Pons (tissue), 1 donor: Measurements from ENCODE around the gene ACR.

Experiments used
- DNase-seq: peaks from one replicate; pipeline ENCODE4 v3.0.0-alpha.2; 2016; ENCODE audit warnings: low spot score

The ACR gene

DNA sequence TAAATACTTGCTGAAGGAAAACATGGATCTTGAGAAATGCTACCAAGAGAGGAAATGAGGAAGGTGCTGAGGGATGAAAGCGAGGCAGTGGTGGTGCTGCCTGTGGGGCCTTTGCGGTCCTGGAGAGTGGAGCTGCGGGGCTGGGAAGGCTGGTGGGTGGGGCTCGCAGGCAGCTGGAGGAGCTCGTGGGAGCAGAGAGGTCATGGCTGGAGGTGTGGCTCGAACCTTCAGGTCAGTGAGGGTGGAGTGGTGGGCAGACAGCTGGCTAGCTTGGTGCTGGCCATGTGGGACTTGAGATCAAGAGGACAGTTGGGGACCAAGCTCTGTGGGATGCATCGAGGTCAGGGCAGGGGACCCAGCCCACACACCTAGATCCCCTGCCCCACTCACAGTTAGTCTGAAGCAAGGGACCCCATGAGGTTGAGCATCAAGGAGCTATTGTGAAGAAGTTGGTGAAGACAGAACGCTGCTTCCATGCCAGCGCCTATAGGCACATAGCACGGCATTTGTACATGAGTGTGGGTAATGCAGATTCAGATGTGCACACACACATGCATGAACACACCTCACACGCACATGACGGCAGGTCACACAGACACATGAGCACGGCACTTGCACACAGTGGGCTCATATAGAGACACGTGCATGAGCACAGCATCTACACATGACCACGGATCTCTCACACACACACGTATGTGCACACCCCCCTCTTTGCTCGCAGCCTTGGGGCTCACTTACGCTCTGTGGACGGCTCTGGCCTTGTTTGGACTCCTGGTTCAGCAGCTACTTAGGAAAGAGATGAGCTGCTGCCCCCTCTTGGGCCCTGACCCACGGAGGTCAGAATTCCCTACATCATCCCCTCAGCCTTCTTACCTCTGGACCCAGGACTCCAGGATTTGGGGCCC is 34.9 kb upstream of the ACR start:
- DNase-seq = no peak

DNA sequence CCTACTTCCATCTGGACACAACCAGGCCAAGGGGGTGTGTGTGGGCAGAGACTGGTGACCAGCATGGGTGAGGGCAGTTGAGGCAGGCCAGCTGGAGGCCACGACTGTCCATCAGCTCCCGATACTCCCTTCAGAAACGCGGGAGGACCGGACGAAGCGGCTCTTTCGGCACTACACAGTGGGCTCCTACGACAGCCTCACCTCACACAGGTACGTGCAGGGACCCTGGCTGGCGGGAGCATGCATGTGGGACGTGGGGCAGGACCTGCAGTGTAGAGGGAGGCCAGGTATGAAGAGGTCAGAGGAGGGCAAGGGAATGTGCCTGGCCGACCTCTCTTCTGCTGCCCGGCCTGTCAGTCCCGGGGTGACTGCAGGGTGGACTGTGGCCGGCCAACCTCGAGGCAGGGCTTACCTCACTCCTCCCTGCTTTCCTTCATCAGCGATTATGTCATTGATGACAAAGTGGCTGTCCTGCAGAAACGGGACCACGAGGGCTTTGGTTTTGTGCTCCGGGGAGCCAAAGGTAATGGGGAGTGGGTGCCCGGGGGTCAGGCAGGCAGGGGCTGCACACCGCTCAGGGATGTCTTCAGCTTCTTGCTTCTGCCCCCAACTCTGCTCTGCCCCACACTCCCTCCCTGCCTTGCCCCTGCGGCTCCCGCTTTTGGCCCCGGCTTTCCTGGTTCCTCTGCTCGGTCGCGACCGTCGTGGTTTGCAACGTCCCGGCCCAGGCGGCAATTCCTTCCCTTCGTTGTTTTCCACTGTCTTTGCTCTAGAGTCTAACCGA is 34.1 kb upstream of the ACR start:
- DNase-seq = no peak

DNA sequence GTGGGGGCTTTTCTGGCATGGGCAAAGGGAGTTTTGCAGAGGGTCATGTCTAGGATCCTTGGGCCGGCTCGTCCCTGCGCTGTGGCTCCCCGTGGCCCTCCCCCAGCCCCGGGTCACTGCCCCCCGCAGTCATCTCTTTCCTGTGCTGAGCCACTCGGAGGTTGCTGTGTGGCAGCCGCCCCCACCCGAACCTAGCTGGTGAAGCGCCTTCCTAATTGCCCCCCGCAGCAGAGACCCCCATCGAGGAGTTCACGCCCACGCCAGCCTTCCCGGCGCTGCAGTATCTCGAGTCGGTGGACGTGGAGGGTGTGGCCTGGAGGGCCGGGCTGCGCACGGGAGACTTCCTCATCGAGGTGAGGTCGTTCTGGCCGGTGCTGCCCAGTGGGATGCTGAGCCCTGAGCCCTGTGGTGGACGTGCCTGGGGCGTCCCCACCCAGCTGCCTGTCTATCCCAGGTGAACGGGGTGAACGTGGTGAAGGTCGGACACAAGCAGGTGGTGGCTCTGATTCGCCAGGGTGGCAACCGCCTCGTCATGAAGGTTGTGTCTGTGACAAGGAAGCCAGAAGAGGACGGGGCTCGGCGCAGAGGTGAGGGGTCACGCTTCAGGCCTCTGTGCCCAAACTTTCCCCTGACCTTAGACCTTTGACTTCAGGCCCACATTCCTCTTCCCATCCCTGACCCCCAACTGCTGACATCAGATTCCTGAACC is 33.3 kb upstream of the ACR start:
- no peak for DNase-seq

DNA sequence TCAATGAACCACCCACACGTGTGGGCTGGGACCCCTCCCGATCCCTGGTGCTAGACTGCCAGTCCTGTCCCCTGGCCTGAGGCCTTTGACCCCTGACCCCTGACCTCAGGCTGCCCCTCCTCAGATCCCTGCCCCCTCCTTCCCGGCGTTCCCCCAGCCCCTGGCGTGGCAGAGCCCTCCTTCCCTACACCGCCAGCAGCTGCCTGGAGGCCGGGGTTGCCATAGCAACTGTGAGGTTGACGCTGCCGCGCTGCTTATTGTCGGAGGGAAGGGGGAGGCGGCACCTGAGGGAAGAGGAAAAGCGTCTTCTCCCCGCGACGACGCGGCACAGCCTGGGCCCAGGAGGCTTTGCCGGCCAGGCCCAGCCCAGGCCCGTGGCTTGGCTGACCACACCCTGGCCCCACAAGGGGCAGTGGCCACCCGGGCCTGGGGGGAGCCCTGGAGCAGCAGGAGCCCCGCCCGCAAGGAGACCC is 32.7 kb upstream of the ACR start:
- DNase-seq = no peak

DNA sequence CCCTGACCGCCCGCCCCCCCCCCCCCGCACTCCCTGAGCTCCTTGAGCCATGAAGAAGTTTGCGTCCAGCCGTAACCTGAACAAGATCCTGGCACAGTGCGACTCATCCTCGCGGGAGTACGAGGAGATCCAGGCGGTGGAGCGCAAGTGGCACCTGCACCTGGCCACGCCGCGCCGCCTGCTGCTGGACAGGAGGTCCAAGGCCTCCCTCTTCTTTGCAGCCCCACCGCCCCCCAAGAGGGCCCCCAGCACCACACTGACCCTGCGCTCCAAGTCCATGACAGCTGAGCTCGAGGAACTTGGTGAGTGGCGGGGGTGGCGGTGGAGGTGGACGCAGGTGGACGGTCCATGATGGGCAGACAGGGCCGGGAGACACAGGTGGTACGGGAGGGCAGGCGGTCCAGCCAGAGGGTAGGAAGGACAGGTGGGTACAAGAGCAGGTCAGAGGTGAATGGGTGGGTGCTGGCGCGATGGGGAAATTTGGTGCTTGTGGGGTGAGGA is 32.1 kb upstream of the ACR start:
- no peak for DNase-seq

DNA sequence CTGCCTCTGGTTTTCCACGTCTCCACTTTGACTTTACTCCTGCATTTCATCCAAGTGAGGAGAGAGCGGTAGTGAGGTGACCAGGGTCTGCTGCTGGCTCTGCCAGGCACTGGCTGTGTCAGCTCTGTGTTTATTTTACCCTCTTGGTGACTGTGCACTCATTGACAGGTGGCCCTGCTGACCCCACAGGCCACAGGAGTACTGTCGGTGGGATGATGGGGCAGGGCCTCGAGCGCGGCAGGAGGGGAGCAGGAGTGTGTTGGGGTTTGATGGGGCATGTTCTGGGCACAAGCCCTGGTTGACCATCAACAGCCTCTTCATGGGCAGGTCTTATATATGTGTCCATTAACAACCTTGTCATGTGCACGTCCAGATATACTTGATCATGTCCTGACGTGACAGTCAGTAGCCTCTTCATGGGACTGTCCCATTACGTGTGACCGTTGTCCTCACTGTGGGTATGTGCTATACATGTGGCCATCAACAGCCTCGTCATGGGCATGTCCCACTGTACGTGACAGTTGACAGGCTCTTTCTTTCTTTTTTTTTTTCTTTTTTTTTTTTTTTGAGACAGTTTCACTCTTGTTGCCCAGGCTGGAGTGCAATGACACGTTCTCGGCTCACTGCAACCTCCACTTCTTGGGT is 31.4 kb upstream of the ACR start:
- no peak for DNase-seq

DNA sequence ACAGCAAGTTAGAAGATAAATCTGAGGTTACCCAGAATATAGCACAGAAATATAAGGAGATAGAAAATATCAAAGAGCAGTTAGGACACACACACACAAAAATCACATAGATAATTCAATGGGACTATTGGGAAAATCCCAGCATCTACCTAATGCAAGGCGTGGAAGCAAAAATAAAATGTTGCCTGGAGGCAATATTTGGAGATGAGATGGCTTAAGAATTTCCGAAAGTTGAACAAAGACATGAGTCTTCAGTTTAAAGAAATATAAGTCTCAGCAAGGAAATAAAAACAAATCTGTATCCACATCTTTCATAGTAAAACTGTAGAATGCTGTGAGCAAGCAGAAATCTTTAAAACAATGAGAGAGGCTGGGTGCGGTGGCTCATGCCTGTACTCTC is 29.5 kb upstream of the ACR start:
- DNase-seq = no peak

DNA sequence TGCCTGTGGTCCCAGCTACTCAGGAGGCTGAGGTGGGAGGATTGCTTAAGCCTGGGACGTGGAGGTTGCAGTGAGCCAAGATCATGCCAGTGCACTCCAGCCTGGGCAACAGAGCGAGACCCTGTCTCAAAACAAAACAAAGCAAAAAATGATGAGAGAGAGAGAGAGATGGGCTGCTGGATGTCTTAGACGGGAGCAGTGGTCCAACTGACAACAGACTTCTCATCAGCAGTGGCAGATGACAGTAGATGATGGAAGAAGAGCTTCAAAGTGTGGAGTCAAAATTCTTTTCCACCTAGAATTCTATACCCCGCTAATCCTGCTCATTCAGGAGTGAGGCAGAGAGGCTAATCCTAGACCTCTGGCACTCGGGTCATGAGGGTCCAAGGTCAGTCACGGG is 29.0 kb upstream of the ACR start:
- no peak for DNase-seq

DNA sequence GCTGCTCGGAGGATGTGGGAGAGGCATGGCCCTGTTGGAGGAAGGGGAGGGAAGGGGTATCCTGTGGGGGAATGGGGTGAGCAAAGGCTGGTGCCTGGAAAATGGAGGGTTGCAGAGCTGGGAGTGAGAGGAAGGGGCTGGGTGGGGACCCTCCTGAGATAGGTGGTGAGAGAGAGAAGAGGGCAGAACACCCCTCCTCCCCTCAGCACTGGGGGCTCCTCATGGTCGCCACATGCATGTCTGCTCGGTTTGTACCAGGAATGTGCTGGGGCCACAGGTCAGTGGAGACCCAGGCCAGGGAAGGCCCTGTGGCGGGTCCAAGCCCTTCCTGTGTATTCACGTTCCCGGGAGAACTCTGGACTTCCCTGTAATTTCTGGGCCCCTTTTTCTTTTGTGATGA is 27.8 kb upstream of the ACR start:
- DNase-seq = no peak

DNA sequence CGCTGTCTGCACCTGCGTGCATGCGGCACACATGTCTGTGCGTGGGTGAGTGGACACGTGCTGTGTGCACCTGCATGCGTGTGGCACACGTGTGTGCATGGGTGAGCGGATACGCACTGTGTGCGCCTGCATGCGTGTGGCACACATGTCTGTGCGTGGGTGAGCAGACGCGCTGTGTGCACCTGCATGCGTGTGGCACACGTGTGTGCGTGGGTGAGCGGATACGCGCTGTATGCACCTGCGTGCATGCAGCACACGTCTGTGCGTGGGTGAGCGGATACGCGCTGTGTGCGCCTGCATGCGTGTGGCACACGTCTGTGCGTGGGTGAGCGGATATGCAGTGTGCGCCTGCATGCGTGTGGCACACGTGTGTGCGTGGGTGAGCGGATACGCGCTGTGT is 27.1 kb upstream of the ACR start:
- DNase-seq = no peak

DNA sequence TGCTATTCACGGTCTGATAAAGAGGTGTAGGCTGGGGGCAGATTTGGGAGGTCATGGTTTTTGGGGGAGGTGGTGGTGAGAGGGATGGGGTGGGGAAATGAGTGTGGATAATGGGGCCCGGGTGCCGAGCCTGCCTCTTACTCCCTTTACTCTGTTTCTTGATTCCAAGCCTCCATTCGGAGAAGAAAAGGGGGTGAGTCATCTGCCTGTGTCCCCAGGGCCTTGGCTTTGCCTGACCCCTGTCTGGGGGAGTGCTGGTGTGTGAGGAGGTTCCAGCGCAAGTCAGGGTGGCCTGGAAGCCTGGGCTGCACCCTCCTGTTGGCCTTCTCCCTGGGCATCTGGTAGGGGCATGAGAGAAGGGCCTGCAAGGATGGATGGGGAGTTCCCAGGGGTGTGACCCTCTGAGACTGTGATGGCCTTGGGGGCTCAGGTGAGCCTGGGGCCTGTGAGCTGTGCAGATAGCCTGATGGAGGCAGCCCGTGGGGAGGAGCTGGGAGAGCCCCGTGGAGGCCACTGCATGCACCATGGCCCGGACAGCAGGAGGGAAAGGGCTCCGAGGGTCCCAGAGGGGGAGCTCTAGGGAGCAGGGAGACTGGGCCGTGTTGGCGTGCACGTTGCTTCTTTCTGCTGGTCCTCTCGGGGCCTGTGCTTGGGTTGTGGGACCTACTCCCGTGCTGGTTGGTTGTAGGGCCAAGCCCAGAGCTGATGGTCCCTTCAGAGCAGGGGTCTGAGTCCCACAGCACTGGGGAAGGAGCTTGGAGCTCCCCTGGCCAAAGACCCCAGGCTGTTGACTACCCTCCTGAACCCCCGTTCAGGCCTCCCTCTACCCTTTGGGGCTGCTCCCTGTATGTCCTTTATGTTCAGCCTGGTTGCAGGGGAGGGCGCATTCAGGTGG is 26.3 kb upstream of the ACR start:
- DNase-seq = no peak

DNA sequence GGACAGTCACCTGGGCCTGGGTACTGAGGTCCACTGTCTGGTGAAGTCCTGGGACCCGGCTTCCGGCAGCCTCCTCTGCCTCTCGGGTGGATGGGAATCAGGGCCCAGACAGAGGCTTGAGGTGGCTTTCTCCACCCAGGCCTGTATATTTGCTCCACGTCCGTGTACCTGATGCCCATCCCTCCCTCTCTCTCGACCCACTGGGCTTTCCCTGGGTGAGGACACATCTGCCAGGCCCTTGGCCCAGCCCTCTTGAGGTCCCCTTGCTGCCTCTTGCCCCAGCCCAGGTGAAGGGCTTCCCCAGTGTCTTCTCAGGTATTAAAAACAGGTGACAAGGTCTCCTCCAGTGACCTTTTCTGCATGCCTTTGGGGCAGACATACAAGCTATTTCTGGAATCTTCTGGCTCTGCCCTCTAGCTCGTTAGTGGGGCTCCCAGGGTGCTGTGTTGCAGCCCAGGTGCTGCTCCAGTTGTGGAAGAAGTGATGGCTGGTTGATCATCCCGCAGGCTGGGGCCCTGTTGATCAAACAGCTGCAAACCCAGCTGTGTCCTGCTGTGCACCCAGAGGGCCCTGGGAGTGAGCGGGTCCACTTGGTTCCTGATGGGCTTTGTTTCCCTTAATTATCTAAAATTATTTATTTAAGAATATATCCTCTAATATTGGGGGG is 25.5 kb upstream of the ACR start:
- no peak for DNase-seq

DNA sequence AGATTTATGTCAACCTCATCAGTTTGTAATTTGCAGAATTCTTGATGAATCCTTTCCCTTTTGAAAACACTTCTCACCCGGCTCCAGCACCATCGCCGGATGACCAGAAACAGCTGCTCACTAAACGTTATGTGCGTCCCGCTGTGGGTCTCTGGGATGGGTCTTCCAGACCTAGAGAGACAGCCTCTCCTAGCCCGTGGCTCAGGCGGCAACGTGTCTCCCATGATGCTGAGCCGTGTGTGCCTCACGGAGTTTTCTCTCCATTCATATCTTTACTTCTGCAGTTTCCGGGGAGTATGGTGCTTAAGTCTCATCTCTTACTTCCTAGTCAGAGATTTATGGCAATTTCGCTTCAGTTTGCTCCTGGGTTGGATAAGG is 25.0 kb upstream of the ACR start:
- no peak for DNase-seq

DNA sequence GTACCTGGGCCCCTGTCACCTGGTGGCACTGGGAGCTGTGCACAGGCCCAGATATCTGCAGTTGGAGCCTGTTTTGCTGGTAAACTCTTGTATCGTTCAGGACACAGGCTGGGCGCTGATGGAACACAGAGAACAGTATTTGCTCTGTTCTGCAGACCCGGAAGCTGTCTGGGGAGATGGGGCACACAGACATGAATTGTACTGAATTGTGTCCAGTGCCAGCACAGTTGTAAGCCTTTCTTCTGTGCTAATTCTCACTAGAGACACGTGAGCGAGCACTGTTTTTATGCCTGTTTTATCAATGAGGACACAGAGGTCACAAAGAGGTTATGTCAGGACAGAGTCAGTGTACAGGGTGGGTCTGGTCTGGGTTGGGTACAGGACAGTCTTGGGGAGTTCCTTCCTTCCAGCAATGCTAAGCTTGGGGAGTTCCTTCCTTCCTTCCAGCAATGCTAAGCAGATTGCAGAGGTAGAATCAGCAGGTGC is 24.4 kb upstream of the ACR start:
- DNase-seq = peak; percentile 99

DNA sequence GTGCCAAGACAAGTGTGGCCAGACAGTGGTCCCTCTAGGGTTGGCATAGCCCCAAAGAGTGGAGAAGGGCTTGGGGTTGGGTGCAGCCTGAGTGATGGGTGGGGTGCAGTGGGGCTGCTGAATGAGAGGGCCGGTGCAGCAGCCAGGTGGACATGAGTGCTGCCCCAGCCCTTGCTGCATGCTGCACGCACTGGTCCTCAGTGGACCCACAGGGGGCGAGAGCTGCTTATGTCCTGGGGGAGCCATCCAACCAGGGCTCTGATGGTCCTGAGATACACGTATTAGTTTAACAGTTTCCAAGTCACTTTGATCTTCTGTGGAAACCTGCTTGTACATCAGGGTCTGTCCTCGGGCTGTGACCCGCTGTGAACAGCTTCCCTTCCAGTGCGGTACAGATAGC is 23.9 kb upstream of the ACR start:
- DNase-seq = no peak

DNA sequence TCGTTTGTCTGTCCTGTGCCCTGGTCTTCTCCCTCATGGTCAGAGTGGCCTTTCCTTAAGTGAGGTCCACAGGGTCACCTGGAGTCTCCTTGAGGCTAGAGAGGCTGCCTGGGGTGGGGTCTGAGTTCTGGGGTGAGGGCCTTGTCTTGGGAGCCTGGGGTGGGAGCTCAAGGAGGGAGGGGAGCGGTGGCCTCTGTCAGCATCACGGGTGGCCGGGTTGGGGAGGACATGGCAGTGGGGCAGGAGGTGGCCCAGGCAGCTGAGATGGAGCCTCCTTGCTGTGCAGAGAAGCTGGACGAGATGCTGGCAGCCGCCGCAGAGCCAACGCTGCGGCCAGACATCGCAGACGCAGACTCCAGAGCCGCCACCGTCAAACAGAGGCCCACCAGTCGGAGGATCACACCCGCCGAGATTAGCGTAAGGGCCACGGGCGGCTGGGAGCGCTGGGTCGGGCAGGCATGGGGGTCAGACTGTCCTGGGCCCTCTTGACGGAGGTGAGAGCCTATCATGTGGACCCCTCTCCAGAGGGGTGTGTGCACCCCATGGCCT is 23.3 kb upstream of the ACR start:
- no peak for DNase-seq

DNA sequence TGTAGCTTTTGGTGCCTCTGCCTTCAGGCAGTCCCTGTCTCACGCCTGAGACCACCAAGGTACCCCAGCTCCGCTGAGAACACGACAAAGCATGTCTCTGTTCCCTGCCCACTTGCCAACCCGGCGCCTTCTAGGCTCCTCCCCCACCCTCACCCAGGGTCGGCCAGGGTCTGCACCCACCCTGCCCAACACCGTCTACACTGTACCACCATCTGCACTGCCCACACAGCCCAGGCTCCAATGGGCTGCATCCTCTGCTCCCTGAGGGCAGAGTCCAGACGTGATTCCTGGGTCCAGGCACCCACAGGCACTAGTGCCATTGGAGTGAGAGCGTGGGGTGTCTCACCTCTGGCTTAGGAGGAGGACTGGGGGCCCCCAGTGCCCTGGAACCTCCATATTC is 22.8 kb upstream of the ACR start:
- no peak for DNase-seq

DNA sequence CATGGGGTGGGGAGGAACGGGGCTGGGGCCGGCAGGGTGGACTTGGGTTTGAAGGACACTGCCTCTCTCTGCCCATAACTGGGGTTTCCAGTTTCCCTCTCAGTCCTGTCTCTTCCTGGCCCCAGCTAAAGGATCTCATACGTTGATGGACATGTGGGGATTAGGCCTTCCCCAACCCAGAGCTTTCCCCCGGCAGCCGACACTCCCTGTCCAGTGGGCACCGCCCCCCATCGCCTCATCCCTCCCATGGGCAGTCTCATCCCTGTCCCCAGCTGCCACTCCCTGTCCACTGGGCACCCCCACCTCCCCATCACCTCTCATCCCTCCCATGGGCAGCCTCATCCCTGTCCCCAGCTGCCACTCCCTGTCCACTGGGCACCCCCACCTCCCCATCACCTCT is 22.2 kb upstream of the ACR start:
- DNase-seq = no peak

DNA sequence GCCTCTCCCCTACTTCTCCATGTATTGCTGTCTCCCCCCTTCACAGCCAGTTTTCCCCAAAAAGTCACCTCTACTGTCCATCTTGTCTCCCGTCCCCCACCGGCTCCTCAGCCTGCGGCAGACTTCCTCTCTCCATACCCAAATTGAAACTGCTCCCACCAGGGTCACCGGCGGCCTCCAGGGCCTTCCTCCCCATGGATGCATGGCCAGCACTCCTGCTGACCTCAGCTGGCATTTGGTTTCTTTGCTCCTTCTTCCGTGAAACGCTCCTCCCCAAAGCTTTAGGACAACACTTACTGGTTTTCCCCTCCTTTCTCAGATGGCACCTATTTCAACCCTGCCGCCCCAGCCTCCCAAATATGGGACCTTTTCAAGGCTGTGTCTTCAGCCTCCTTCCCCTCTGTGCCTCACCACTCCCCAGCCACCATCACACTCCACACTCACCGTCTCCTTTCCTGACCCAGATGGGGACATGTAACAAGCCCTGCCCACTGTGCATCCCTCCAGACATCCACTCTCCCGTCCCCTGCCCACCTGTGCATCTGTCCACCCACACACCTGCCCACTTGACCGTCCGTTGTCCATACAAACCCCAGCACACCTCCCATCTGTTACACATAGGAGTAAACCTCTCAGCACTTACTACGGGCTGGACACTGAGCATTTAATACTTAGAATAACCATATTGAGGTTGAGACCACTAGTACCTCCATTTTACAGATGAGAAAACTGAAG is 21.5 kb upstream of the ACR start:
- no peak for DNase-seq
